GM20431 (cell line): Measurements from ENCODE around the gene CALR.
"Not testable (repeated sequence)": the region's sequence is repeated elsewhere in the genome, so short reads cannot be mapped to it uniquely, and the experiment has no call there.

Source experiments
- in situ Hi-C: fragments of 300-500 bp; cut with MseI, MboI; formaldehyde crosslinking; loops from one replicate; pipeline ENCODE4 v1.15.0; 2020; ENCODE audit warnings: low sequenced_read_pairs; ENCODE audit not compliant: unreplicated experiment

Gene CALR

GRCh38 chr19:12949363-12950283 lies 11.2 kb downstream of the CALR start:
- in situ Hi-C loops = no loop called here

GRCh38 chr19:12952050-12952449 lies 13.6 kb downstream of the CALR start:
- in situ Hi-C loops = not testable (repeated sequence)

DNA sequence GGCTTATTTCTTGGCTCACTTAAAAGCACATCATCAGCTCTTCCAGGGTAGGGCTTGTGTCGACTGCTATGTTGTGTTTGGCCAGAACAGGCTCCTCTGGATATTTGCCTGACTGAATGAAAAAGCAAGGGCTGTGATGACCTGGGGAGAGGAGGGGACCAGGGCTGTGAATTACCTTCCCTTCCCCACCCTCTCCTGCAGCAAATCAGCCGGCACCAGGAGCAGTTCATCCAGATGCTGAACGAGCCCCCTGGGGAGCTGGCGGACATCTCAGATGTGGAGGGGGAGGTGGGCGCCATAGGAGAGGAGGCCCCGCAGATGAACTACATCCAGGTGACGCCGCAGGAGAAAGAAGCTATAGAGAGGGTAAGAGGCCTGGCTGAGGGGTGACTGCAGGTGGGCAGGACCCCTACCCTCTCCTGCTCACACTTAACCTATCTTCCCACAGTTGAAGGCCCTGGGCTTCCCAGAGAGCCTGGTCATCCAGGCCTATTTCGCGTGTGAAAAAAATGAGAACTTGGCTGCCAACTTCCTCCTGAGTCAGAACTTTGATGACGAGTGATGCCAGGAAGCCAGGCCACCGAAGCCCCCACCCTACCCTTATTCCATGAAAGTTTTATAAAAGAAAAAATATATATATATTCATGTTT lies 14.2 kb downstream of the CALR start:
- in situ Hi-C loops = no loop called here

DNA sequence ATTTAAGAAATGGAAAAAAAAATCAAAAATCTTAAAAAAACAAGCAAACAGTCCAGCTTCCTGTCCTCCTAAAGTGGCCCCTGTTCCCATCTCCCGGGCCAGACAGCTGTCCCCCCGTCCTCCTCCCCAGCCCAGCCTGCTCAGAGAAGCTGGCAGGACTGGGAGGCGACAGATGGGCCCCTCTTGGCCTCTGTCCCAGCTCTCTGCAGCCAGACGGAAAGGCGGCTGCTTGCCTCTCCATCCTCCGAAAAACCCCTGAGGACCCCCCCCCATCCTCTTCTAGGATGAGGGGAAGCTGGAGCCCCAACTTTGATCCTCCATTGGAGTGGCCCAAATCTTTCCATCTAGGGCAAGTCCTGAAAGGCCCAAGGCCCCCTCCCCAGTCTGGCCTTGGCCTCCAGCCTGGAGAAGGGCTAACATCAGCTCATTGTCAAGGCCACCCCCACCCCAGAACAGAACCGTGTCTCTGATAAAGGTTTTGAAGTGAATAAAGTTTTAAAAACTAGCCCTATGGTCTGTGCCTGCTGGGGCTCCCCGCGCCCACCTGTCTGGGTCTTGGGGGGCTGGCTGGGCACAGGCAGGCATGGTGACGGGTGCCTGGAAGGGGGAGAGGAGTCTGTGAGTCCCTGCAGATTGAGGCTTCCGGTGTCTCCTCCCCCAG lies 14.9 kb downstream of the CALR start:
- in situ Hi-C loops = no loop called here

- in situ Hi-C loops = no loop called here
Measured at GRCh38 chr19:12953799-12954611, 15.6 kb downstream of the CALR start.

GRCh38 chr19:12954612-12954962 lies 16.2 kb downstream of the CALR start:
- in situ Hi-C loops = no loop called here

DNA sequence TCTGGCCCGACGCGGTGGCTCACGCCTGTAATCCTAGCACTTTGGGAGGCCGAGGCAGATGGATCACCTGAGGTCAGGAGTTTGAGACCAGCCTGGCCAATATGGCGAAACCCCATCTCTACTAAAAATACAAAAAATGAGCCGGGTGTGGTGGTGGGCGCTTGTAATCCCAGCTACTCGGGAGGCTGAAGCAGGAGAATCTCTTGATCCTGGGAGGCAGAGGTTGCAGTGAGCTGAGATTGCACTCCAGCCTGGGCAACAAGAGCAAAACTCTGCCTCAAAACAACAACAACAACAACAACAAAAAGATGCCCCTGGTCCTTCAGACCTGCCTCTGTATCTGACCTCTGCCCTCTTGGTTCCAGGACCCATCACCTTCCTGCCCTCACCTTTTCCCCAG lies 17.2 kb downstream of the CALR start:
- in situ Hi-C loops = not testable (repeated sequence)

DNA sequence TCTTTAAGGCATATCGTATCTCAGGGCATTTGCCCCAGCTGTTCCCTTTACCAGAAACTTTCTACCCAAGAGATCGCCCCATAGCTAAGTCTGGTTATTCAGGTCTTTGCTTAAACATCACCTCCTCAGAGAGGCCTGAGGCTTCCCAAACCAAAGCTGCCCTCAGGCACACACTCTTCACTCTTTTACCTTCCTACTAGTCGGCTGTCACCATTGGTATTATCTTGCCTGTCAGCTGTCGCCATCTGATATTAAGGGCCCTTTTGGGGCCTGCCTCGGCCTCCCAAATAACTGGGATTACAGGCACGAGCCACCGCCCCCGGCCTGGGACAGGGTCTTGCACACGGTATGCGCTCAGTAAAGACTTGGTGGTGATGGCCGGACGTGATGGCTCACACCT lies 17.6 kb downstream of the CALR start:
- in situ Hi-C loops = no loop called here

- in situ Hi-C loops = no loop called here
Measured at GRCh38 chr19:12956446-12957388, 18.3 kb downstream of the CALR start, which contains the start of gene GADD45GIP1. Gene GADD45GIP1, minus strand, starts transcription at chr19:12957223. Its CDS starts 11 bp downstream, at chr19:12957212.

DNA sequence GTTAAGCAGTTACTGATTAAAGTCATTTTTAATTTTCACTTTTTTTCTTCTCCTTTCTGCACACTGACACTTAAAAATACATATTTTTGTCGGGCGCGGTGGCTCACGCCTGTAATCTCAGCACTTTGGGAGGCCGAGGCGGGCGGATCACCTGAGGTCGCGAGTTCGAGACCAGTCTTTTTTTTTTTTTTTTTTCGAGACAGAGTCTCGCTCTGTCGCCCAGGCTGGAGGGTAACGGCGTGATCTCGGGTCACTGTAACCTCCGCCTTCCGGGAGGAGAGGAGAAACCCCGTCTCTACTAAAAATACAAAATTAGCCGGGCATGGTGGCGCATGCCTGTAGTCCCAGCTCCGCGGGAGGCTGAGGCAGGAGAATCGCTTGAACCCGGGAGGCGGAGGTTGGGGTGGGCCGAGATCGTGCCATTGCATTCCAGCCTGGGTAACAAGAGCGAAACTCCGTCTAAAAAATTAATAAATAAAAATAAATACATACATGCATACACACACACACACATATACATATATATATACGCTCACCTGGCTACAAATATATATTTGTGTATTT lies 19.1 kb downstream of the CALR start:
- in situ Hi-C loops = not testable (repeated sequence)

- in situ Hi-C loops = no loop called here
Measured at GRCh38 chr19:12959481-12959880, 21.1 kb downstream of the CALR start.

- in situ Hi-C loops = no loop called here
Measured at GRCh38 chr19:12965017-12965811, 26.8 kb downstream of the CALR start.

GRCh38 chr19:12965812-12966135 lies 27.4 kb downstream of the CALR start:
- in situ Hi-C loops = no loop called here

DNA sequence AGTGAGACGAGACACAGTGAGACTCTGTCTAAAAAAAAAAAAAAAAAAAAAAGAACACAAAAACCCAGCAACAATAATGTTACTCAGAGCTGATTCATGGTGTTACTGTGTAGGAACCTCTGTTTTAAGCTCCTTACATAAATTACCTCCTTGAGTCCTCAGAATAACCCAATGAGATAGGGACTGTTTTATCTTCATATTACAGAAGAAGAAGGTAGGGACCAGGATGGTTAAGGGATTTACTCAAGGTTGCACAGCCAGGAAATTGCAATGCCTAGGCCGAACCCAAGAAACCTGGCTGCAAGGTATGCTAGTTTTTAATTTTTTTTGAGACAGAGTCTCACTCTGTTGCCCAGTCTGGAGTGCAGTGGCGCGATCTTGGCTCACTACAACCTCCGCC lies 29.5 kb downstream of the CALR start:
- in situ Hi-C loops = no loop called here

GRCh38 chr19:12969292-12969988 lies 31.0 kb downstream of the CALR start, which contains the start of gene DAND5:
Gene DAND5, plus strand, starts transcription at chr19:12969576. Its CDS starts 85 bp downstream, at chr19:12969661.
- in situ Hi-C loops = no loop called here

GRCh38 chr19:12970070-12970820 lies 31.8 kb downstream of the CALR start:
- in situ Hi-C loops = no loop called here

GRCh38 chr19:12973236-12973635 lies 34.8 kb downstream of the CALR start:
- in situ Hi-C loops = no loop called here
